SK-N-SH treated with all-trans-retinoic acid at 6 μM for 48 hours (cell line): ENCODE measurements around the gene CENPM.

Source experiments
- ATAC-seq: fragments of 200-7000 bp; cut with Tn5 transposase; 3 replicates; pipeline ENCODE4 v1.9.1; 2020; ENCODE audit warnings: mild to moderate bottlenecking, moderate library complexity
- ARNTL ChIP-seq: fragments of 450-650 bp; formaldehyde crosslinking; IDR thresholded peaks from 2 replicates; pipeline ENCODE4 v1.5.0; 2020; ENCODE audit warnings: low read depth, mild to moderate bottlenecking, moderate library complexity, borderline replicate concordance
- BACH2 ChIP-seq: fragments of 250-450 bp; sonication (Bioruptor Pico); IDR thresholded peaks from 2 replicates; pipeline ENCODE4 v1.9.0; 2021; ENCODE audit warnings: mild to moderate bottlenecking, borderline replicate concordance
- CREB5 ChIP-seq: fragments of 250-450 bp; sonication (Bioruptor Pico); IDR thresholded peaks from 2 replicates; pipeline ENCODE4 v1.5.1; 2020; ENCODE audit warnings: low read depth, mild to moderate bottlenecking, moderate library complexity
- CSDC2 ChIP-seq: fragments of 250-450 bp; sonication (Bioruptor Pico); IDR thresholded peaks from 2 replicates; pipeline ENCODE4 v1.5.0; 2020; ENCODE audit warnings: mild to moderate bottlenecking, moderate library complexity
- CSRNP3 ChIP-seq: fragments of 250-450 bp; sonication (Bioruptor Pico); IDR thresholded peaks from 2 replicates; pipeline ENCODE4 v1.5.1; 2021; ENCODE audit warnings: mild to moderate bottlenecking, moderate library complexity
- ESRRG ChIP-seq: fragments of 250-450 bp; sonication (Bioruptor Pico); IDR thresholded peaks from 2 replicates; pipeline ENCODE4 v1.6.1; 2021; ENCODE audit warnings: mild to moderate bottlenecking
- GLIS3 ChIP-seq: fragments of 250-450 bp; sonication (Bioruptor Pico); IDR thresholded peaks from 2 replicates; pipeline ENCODE4 v1.5.0; 2020; ENCODE audit warnings: mild to moderate bottlenecking, moderate library complexity
- ISL1 ChIP-seq: fragments of 250-450 bp; sonication (Bioruptor Pico); IDR thresholded peaks from 2 replicates; pipeline ENCODE4 v2.1.2; 2022; ENCODE audit warnings: mild to moderate bottlenecking, moderate library complexity
- OSR1 ChIP-seq: fragments of 250-450 bp; sonication (Bioruptor Pico); IDR thresholded peaks from 2 replicates; pipeline ENCODE4 v1.8.0; 2022; ENCODE audit warnings: moderate library complexity, mild to moderate bottlenecking, inconsistent platforms
- PATZ1 ChIP-seq: fragments of 250-450 bp; sonication (Bioruptor Pico); IDR thresholded peaks from 2 replicates; pipeline ENCODE4 v1.8.0; 2020; ENCODE audit warnings: mild to moderate bottlenecking, moderate library complexity, borderline replicate concordance
- POU6F1 ChIP-seq: fragments of 250-450 bp; sonication (Bioruptor Pico); IDR thresholded peaks from 2 replicates; pipeline ENCODE4 v1.8.0; 2021; ENCODE audit warnings: low read depth, mild to moderate bottlenecking, moderate library complexity, borderline replicate concordance
- SNAI2 ChIP-seq: fragments of 250-450 bp; sonication (Bioruptor Pico); IDR thresholded peaks from 2 replicates; pipeline ENCODE4 v1.5.0; 2020; ENCODE audit warnings: mild to moderate bottlenecking, moderate library complexity
- TCF4 ChIP-seq: fragments of 250-450 bp; sonication (Bioruptor Pico); IDR thresholded peaks from 2 replicates; pipeline ENCODE4 v1.8.0; 2021; ENCODE audit warnings: mild to moderate bottlenecking, moderate library complexity, borderline replicate concordance
- TOX ChIP-seq: fragments of 250-450 bp; sonication (Bioruptor Pico); IDR thresholded peaks from 2 replicates; pipeline ENCODE4 v1.8.0; 2021; ENCODE audit warnings: mild to moderate bottlenecking, moderate library complexity, borderline replicate concordance
- TSHZ2 ChIP-seq: fragments of 250-450 bp; sonication (Bioruptor Pico); IDR thresholded peaks from 2 replicates; pipeline ENCODE4 v1.5.0; 2020; ENCODE audit warnings: mild to moderate bottlenecking, moderate library complexity
- ZC3H10 ChIP-seq: fragments of 250-450 bp; sonication (Bioruptor Pico); IDR thresholded peaks from 2 replicates; pipeline ENCODE4 v1.5.1; 2021; ENCODE audit warnings: mild to moderate bottlenecking, moderate library complexity
- ZFP3 ChIP-seq: fragments of 250-450 bp; sonication (Bioruptor Pico); IDR thresholded peaks from 2 replicates; pipeline ENCODE4 v1.5.0; 2020; ENCODE audit warnings: mild to moderate bottlenecking, moderate library complexity
- ZNF565 ChIP-seq: fragments of 450-650 bp; formaldehyde crosslinking; conservative IDR thresholded peaks from 2 replicates; pipeline ENCODE4 v1.5.0; 2020; ENCODE audit warnings: low read depth, mild to moderate bottlenecking, moderate library complexity
- ZNF70 ChIP-seq: fragments of 450-650 bp; formaldehyde crosslinking; IDR thresholded peaks from 2 replicates; pipeline ENCODE4 v1.5.0; 2020; ENCODE audit warnings: mild to moderate bottlenecking, moderate library complexity
- ZNF8 ChIP-seq: fragments of 450-650 bp; formaldehyde crosslinking; IDR thresholded peaks from 2 replicates; pipeline ENCODE4 v1.5.0; 2020; ENCODE audit warnings: mild to moderate bottlenecking, moderate library complexity

Gene CENPM

GRCh38 chr22:41970601-41971000, 23.6 kb upstream of the CENPM start:
- TF ChIP-seq CSRNP3 (CRISPR knock-in tag) (no peak), CREB5 (no peak), CSDC2 (CRISPR knock-in tag) (no peak), TOX (no peak), ESRRG (CRISPR knock-in tag) (no peak), ZNF565 (CRISPR knock-in tag) (no peak)
- ATAC-seq: no peak

GRCh38 chr22:41969110-41969646, 22.2 kb upstream of the CENPM start, which contains the start of gene SEPTIN3:
Gene SEPTIN3, plus strand, starts transcription at chr22:41969443. Its CDS starts 2,050 bp downstream, at chr22:41971493.
- no peak for ATAC-seq
- no peak for TF ChIP-seq ARNTL (CRISPR knock-in tag)
- TF ChIP-seq POU6F1: no peak
- no peak for TF ChIP-seq OSR1 (CRISPR knock-in tag)
- TF ChIP-seq TOX: no peak
- TF ChIP-seq GLIS3 (CRISPR knock-in tag): no peak
- no peak for TF ChIP-seq ZFP3
- no peak for TF ChIP-seq PATZ1 (CRISPR knock-in tag)
- TF ChIP-seq ZNF8 (CRISPR knock-in tag): no peak
- TF ChIP-seq ZC3H10 (CRISPR knock-in tag): no peak
- no peak for TF ChIP-seq ZNF70 (CRISPR knock-in tag)
- TF ChIP-seq ZNF565 (CRISPR knock-in tag): no peak
- TF ChIP-seq ISL1 (CRISPR knock-in tag): no peak
- TF ChIP-seq BACH2 (CRISPR knock-in tag): no peak
- TF ChIP-seq ESRRG (CRISPR knock-in tag): no peak
- TF ChIP-seq CREB5: no peak
- no peak for TF ChIP-seq TCF4 (CRISPR knock-in tag)

- TF ChIP-seq OSR1 (CRISPR knock-in tag) (no peak), TSHZ2 (CRISPR knock-in tag) (no peak), ESRRG (CRISPR knock-in tag) (no peak), ZNF565 (CRISPR knock-in tag) (no peak), ISL1 (CRISPR knock-in tag) (no peak), SNAI2 (CRISPR knock-in tag) (no peak)
- no peak for ATAC-seq
These were observed 21.6 kb upstream of the CENPM start for GRCh38 chr22:41968601-41969000.
